Stimulated activated CD8-positive, alpha-beta memory T cell treated with anti-CD3 and anti-CD28 coated beads, Interleukin-4, amount 100 ng/mL, for 4 hours (primary cell): ENCODE data around the gene CES2.

Experiments used
- DNase-seq, 2 donors: peaks; one replicate each; pipeline ENCODE4 v3.0.0-alpha.2; 2020; ENCODE audit warnings: low read depth in 2 of 2, low spot score in 1 of 2

The CES2 gene

GRCh38 chr16:66918803-66919568, 16.3 kb upstream of the CES2 start, which contains the start of gene CDH16:
CDH16 (minus strand) TSS chr16:66918885; CDS start chr16:66918065, 820 bp downstream.
- DNase-seq: no peak

DNA sequence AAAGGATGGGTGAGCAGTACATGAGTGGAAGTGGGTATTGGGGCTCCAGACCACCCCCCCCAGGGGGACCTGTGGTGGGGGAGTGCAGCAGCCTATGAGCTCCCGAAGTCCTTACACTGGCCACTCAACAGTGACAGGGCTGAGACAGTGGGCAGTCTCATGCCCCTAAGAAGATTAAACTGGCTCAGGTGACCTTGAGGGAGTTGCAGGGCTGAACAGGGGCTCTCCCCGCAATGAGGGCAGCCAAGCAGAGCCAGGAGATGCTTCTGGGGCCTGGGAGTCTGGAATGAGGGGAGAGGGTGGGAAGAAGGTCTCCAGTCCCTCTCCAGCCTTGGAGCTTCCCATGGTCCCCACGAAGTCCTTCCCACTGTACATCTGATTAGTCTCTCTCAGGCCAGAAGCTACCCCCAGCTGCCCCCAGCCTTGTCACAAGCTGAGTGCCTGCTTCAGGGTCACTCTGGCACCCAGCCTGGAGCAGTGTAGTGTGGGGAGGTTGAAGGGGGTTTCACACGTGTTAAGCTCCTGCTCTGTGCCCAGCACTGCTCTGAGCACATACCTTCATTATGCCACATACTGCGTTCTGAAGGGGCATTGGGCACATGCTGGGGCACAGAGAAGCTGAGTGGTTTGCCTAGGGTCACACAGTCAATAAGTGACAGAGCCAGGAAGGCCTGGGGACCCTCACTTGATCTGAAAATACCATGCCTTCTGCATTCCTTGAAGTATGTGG, 15.6 kb upstream of the CES2 start:
- DNase-seq: no peak

- DNase-seq: no peak
Observed at GRCh38 chr16:66920299-66920590, 15.1 kb upstream of the CES2 start.

- DNase-seq: no peak
Observed at GRCh38 chr16:66920924-66921680, 14.2 kb upstream of the CES2 start.

GRCh38 chr16:66921729-66922450, 13.4 kb upstream of the CES2 start:
- DNase-seq: no peak

DNA sequence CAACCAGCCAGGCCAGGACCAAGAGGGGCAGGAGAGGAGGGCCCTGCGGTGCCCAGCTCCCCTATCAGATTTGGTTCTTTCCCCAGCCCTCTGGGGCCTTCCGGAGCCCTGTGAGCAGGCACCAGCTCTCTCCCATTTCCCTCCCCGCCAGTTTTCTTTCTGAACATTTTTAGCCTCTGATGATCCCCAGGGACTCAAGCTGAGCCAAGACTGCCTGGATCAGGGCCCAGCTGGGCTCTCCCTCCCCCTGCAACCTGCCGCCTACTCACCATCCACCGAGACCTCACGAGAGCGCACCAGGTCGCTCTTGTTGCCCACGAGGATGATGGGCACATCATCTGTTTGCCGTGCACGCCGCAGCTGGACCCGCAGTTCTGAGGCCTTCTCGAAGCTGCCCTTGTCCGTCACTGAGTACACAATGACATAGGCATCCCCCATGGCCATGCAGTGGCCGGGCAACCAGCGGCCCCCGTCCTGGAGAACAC, 12.0 kb upstream of the CES2 start:
- no peak for DNase-seq

GRCh38 chr16:66923866-66924265, 11.4 kb upstream of the CES2 start:
- no peak for DNase-seq

GRCh38 chr16:66924527-66925321, 10.6 kb upstream of the CES2 start:
- no peak for DNase-seq

- DNase-seq: peak in 1 of 2 donors; percentile 25
Observed at GRCh38 chr16:66925322-66925840, 9.9 kb upstream of the CES2 start, which contains the start of gene RRAD. RRAD (minus strand) TSS chr16:66925535; CDS start chr16:66925179, 356 bp downstream.

GRCh38 chr16:66926171-66926947, 9.0 kb upstream of the CES2 start:
- DNase-seq: no peak

GRCh38 chr16:66926961-66927436, 8.3 kb upstream of the CES2 start:
- DNase-seq: no peak

DNA sequence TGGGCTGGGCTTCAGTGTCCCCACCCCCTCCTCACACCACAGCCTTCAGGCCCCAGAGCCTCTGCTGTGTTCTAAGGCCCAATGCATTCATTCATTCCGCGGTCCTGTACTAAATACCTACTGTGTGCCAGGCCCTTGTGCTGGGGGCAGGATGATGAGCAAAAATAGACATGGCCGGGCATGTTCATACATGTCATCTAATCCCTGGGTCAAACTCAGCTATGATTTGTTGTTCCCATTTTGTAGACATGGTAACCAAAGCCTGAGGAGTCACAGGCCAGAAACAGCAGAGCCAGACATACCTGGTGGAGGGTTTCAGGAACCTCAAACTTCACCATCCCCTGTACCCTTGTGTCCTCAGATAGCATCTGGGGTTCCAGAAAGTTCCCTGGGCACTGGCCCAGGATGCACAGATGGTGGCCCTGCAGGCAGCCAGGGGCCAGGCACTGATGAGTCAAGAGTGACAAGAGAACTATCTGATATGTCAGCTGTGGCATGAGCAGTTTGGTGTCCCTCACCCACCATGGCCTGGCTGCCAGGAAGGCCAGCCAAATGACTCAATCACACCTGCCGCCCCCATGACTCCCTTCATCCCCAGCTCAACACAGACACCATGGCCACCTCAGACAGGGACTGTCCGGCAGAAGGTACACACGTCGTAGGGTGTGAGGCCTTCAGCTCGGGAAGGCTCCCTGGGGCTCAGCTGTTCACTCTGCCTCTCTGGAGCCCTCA, 7.2 kb upstream of the CES2 start:
- DNase-seq: no peak

DNA sequence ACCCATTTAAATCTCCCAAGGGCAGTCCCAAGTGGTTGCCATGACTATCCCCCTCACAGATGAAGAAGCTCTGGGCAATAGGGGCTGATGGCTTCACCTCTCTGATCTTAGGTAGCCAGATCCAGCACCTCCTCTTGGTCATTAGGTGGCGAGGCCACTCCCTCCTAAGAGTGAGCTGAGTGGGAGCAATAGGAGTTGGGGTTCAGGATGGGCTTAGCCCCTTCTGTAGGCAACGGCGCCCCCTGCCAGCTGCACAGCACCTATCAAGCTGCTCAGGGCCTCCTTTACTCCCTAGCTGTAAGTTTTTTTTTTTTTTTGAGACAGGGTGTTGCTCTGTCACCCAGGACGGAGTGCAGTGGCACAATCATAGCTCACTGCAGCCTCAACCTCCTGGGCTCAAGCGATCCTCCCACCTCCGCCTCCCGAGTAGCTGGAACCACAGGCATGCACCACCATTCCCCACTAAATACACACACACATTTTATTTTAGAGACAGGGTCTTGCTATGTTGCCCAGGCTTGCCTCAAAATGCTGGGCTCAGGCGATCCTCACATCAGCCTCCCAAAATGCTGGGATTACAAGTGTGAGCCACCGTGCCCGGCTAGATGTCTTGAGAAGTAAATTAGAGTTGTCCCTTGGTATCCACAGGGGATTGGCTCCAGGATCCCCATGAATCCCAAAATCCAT, 6.5 kb upstream of the CES2 start:
- DNase-seq: no peak

DNA sequence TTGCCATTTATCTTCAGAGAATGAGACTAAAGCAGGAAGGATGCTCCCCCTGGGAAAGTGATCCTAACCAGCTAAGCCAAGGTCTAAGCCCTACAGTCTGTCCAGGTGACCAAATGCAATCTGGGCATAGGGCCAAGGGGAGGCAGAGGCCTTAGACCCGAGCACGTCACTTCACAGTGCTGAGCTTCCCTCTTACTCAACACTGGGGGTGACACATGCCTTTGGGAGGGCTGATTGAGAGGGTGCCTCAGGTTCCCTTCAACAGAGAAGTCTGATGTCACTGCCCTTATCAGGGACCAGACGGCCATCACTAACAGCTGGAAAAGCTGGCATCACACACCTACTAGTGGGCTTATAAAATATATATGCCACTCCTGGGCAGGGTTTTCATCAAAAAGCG, 5.1 kb upstream of the CES2 start:
- DNase-seq: no peak

GRCh38 chr16:66931665-66932064, 3.7 kb upstream of the CES2 start:
- no peak for DNase-seq

- DNase-seq: no peak
Observed at GRCh38 chr16:66932076-66932475, 3.2 kb upstream of the CES2 start.

DNA sequence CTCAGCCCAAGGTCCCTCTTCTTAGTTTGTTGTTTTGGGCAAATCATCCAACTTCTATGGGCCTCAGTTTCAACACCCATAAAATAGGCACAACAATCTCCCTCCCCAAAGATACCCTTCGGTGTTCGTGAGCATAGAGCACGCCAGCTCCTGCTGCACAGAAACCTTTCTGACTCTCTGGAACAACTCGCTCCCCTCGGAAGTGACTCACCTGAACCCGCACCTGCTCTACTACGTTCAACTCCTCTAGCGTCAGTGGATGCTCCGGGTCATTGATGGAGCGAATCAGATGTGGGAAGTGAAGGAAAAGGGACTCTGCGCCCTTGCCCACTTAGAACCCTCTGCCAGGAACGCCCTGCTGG, 1.6 kb upstream of the CES2 start:
- peak; percentile 15 to 25 for DNase-seq
